HG02870 (cell line): Measurements from ENCODE around the gene SEC23IP.

Experiments used
- ATAC-seq: cut with Tn5 transposase; IDR thresholded peaks from one replicate; pipeline ENCODE4 v1.9.1; 2021; ENCODE audit warnings: mild to moderate bottlenecking, moderate library complexity; ENCODE audit not compliant: unreplicated experiment

Gene SEC23IP

GRCh38 chr10:119932631-119933030, 40.1 kb downstream of the SEC23IP start:
- ATAC-seq = no peak

- ATAC-seq = no peak
Measured at GRCh38 chr10:119933179-119933578, 40.6 kb downstream of the SEC23IP start.

DNA sequence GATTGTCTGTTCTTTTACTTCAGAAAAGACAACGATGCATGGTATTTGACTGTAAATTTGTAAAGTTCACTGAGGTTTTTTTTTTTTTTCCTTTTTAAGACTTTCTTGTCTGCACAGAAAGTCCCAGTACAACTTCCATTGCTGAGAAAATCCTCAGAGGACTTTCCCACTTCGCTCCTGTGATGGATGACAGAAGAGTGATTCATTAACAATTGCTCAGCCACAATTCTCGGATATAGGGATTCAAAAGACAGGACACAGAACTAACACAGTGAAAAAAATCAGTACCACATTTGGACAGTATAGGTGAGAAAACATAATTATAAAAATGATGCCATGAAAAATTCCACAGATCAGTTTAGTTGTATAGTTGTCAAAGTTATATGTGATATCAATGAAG, 48.0 kb downstream of the SEC23IP start:
- no peak for ATAC-seq

DNA sequence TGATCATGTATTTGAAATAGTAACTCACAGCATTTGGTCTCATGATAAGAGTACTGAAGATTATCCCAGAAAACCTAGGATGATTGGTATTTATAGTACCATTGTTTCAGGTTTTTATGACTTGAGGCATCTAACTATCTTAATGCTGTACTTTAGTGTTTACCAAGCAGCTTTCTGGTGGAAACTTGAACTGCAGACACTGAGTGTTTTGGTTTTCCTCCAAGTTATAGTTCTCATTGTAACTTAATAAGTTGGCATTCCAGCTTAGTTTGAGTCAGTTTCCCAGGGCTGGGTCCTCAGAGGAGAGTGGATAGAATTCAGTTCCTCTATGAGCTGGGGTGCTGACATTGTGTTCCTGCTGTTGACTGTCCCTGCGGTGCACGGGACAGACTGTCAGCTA, 50.4 kb downstream of the SEC23IP start:
- ATAC-seq = no peak

GRCh38 chr10:119945805-119946204, 53.3 kb downstream of the SEC23IP start:
- no peak for ATAC-seq

DNA sequence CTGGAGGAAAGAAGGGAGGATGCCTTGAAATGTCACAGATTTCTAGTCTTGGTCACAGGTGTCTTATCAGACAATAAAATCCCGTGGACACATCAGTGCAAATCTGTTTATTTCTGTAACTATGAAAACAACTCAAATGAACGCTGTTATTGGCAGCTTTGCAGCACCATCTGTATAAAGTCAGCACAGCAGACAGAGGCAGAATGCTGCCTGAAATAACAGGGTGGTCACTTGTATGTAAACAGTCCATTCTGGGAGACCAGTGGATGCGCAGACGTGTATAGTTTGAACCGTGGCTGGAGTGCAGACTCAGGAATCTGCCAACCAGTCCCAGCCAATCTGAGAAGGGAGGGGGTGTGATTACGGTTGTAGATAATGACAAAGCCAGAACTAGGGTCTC, 54.8 kb downstream of the SEC23IP start:
- ATAC-seq = no peak

- no peak for ATAC-seq
Measured at GRCh38 chr10:119957451-119957850, 64.9 kb downstream of the SEC23IP start.

GRCh38 chr10:119962837-119963236, 70.3 kb downstream of the SEC23IP start:
- no peak for ATAC-seq

GRCh38 chr10:119967066-119967465, 74.5 kb downstream of the SEC23IP start:
- ATAC-seq = no peak

DNA sequence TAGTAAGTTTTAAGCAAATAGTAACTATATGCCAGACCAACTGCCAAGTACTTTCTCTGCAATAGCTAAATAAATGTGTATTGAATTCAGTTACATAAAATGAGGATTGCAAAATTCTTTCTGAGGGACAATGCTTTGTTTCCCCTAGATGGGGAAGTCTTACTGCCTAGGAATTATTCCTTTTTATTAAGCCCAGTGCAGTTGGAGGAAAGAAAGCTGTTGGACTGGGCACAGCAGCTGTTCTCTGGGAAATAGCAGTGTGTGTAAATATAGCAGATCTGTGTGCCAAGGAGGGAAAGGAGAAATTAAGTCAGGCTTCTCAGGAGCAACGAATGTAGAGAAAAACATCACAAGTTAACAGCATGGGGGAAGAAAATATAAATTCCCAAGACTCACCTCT, 77.1 kb downstream of the SEC23IP start:
- ATAC-seq = no peak

GRCh38 chr10:119970107-119970506, 77.6 kb downstream of the SEC23IP start:
- ATAC-seq = no peak

GRCh38 chr10:119970963-119971362, 78.4 kb downstream of the SEC23IP start:
- no peak for ATAC-seq

GRCh38 chr10:119973281-119973680, 80.8 kb downstream of the SEC23IP start:
- ATAC-seq = no peak

DNA sequence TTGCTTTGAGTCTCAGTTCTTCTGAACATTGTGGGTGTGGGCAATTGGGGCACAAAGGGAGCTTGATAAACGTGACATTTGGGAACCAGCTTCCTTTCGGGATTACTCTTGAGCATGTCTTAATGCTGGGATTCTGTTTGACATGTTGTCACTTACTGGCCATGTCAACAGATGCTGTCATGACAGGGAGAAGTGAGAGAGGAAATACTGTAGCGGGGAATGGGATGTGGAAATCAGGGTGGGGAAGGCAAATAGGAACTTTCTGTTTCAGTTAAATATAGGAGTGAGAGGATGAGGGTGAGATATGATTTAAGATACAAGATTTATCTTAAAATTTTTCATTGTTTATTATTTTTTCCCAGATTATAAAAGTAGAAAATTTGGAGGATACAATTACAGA, 83.9 kb downstream of the SEC23IP start:
- ATAC-seq = no peak

- no peak for ATAC-seq
Measured at GRCh38 chr10:119980956-119981750, 88.6 kb downstream of the SEC23IP start.

- no peak for ATAC-seq
Measured at GRCh38 chr10:119981826-119982225, 89.3 kb downstream of the SEC23IP start.

DNA sequence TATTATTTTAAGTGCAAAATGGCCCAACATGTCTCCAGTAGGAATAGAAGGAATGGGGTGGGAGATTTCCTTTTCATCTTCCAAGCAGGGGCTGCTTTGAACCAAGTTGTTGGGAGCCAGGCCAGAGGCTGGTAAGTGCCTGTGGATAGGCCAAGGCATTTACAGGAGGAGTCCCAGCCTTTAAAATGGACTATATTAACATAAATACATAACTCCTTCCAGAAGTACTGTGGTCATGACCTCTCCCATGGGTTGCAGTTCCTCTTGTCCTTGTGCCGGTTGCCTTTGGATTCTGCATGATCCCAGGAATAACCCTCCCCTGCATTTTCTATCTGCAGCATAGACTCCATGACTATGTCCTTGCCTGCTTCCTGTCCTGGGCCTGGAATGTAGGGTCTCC, 95.8 kb downstream of the SEC23IP start:
- ATAC-seq = no peak

- ATAC-seq = no peak
Measured at GRCh38 chr10:119989966-119990365, 97.4 kb downstream of the SEC23IP start.

- ATAC-seq = no peak
Measured at GRCh38 chr10:119991066-119991465, 98.5 kb downstream of the SEC23IP start.

DNA sequence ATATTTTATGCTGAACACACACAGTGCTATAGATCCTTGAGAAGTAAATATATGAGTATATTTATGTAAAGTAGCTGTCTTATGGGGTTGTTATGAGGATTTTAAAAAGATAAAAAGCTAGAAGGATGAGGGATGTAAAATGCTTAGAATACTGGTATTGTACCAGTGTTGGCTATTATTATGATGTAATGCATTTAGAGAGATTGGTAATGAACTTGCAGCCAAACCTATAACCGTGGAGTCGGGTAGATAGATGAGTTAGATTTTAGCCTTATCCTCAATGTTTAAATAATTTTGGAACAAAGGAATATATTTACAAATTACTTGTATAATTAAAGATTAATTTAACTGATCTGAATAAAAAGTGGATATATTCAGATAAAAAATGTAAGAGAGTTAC, 99.3 kb downstream of the SEC23IP start:
- no peak for ATAC-seq
